Occipital lobe (tissue), 2 donors: Measurements from ENCODE around the gene SECISBP2. TPM values are rescaled to one million over a fixed set of nuclear protein-coding genes. Genes with fewer than 3 reads are reported as not detected.
"Not testable (repeated sequence)": the region's sequence is repeated elsewhere in the genome, so short reads cannot be mapped to it uniquely, and the experiment has no call there.

ENCODE experiments used
- DNase-seq: peaks from one replicate; lab custom pipeline; 2025; lab: John Stamatoyannopoulos, UW
- total RNA-seq: library from RNA; depleted of rRNA; stranded (reverse); fragments of >200 nt; gene quantifications from one replicate; pipeline ENCODE4 v1.2.3, GENCODE V29; 2014

Gene SECISBP2
- total RNA-seq, 1 donor from 2014 or later, result 81.3 TPM

DNA sequence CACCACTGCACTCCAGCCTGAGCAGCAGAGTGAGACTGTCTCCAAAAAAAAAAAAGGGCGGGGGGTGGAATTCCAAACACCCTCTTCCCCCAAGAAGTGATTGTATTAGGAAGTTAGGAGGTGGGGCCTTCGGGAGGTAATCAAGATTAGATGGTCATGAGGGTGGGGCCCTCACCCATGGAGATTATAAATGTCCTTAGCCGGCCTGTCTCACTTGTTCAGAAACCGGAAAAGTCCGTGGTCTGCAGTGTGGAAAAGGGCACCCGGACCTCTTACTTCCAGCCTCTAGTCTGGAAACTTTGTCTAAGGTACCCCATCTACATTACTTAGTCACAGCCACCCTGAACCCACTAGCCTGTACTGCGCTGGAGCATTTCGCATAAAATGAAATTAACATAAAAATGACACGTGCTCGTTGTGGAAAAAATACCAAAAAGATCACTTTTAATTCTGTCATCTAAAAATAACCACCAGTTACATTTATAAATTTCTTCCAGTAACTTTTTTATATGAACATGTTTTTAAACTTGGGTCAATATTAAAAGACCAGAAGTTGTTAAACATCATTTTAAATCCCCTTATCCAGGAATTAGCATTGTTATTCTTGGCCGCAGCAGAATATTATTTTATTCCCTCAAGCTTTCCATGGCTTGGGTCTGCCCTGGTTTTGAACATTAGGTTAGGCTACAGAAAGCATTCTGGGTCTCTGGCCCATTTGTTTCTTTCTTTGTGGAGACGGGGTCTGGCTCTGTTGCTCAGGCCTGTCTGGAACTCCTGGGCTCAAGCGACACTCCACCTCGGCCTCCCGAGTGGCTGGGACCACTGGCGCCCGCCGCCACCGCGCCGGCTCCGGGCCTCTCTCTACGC is 8.5 kb upstream of the SECISBP2 start:
- DNase-seq, result no peak

DNA sequence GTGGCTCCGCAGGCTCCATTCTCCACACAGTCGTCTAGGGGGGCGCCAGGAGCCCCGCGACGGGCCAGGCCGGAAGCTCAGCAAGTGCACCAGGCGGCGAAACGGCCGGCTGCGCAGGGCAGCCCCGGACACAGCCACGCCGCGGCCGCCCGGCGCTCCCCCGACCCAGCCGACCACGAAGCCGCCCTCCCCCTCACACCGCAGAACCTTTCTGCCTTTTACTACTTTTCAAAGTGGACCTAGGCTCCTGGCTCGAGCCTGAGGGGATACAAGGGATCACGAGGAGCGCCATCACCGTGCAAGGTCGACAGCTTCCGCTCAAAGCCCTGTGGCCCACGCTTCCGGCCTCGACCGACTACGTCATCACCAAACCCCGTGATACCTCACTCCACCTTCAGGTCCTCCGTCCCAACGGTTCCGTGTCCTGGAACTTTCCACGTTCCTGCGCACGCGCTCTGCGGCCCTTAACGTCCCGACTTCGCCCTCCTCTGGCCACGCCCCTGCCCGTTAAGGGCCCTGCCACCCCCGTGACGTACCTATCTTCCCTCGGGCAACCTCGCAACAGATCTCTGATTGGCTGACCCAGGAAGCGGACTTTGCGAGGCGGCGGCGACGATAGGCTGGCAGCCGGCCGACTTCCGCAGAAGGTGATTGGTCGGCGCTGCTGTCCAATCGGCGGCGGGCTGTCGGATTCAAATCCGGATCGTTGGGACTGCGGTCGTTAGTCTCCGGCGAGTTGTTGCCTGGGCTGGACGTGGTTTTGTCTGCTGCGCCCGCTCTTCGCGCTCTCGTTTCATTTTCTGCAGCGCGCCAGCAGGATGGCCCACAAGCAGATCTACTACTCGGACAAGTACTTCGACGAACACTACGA is 7.6 kb upstream of the SECISBP2 start, which contains the start of gene CKS2:
Gene CKS2 (plus strand): TSS at position 721 of the 871 bp plus-strand sequence. CDS start 98 bp downstream, at position 819.
- peak; percentile 98 for DNase-seq

- DNase-seq, result no peak
Observed at GRCh38 chr9:89311346-89312221, 6.7 kb upstream of the SECISBP2 start.

- DNase-seq, result no peak
Observed at GRCh38 chr9:89312222-89312571, 6.1 kb upstream of the SECISBP2 start.

DNA sequence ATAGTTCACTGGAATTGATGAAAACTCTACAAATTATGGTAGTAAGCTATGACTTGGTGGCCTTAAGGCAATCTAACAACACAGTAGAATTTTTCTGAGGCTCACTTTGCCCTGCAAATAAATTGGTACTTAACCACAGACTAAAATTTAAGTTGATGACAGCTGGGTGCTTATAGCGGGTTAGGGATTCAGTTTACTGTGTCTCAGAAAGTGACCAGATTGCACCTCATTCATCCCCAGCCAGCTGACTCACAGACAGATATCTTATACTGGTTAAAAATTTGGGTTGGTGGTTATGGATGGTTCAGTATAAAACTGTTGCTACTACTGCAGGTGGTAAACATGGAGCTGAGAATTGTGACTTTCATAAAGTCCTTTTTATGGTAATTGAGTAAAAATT is 4.5 kb upstream of the SECISBP2 start:
- DNase-seq, result no peak

GRCh38 chr9:89314955-89315354 is 3.3 kb upstream of the SECISBP2 start:
- DNase-seq, result no peak

DNA sequence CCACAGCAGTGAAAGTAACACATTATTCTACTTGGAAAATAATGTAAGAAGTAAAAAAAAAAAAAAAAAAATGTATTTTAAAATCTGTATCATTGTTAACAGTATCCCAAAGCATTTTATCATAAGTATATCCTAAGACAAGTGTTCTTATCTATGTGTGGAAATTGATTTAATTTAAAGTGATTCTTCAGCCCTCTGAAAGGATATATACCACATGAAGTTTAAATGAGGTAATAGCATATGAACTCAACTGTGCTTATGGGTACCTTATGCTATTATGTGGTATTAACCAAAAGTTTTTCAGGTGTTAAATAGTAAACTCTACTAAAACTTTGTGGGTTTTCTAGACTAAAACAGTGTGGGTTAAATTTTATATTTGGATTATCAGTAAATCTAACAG is 2.8 kb upstream of the SECISBP2 start:
- DNase-seq, result no peak

- no peak for DNase-seq
Observed at GRCh38 chr9:89317282-89317681, 1.0 kb upstream of the SECISBP2 start.

DNA sequence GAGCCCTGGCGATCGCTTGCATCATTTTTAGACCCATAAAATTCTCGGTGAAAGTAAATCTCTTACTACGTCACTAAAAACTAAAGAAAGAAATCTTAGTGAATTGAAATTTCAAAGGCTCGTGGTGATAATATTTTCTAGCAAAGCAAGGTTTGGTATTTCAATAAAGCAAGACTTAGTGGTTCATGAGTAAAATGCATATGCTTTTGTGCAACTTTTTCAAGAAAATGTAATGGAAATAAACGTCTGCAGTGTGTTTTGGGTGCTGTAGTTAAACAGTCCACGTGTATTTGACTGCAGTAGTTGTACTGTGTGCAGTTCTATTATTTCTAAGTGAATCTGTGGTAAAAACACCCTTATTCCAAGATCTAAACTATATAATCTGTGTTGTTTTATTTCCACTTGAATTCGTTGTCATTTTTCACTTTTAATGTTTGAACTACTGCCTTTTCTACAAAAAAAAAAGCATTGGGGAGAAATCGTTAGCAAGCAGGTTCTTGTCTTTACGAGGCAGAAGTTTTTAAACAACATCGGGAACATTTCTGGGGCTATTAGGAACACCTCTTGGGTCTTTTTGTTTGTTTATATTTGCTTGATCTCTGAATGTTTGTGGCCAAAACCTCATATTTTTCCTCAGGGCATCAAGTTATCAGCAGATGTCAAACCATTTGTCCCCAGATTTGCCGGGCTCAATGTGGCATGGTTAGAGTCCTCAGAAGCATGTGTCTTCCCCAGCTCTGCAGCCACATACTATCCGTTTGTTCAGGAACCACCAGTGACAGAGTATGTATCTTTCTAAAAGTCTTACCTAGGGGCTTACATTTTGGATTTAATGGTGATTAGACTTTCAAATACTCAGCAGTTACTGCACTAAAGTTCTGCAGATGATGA is 960 bp downstream of the SECISBP2 start:
- no peak for DNase-seq

DNA sequence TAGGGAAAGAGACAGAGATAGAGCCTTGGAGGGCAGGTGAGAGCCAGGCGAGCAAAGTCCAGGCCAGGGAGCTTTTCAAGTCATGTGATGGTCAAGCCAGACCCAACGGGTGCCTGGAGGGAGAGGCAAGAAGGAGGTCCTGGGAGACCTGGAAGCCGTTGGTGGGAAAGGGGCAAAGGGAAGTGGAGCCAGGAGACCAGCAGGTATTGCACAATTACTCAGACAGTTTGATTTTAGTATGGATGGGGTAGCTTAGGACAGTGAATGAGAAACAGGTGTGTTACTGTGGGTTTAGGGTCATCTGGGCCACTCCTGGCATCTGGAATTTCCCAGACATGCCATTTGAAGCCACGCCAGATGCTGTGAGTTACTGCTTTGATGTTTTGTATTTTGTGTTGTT is 5.1 kb downstream of the SECISBP2 start:
- DNase-seq, result no peak

DNA sequence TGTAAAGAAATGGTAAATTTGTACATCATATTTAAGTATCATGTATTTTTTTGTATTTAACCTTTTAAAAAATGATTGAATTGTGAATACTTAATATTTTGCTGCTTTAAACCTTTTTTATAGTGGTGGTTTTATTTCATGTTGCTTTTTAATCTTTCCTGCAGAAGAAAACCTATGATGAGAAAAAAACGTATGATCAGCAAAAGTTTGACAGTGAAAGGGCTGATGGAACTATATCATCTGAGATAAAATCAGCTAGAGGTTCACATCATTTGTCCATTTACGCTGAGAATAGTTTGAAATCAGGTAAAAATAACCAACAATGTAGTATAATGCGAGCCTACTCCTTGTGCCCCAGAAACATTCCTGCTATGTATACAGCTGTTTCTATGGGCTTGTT is 7.4 kb downstream of the SECISBP2 start:
- DNase-seq, result no peak

DNA sequence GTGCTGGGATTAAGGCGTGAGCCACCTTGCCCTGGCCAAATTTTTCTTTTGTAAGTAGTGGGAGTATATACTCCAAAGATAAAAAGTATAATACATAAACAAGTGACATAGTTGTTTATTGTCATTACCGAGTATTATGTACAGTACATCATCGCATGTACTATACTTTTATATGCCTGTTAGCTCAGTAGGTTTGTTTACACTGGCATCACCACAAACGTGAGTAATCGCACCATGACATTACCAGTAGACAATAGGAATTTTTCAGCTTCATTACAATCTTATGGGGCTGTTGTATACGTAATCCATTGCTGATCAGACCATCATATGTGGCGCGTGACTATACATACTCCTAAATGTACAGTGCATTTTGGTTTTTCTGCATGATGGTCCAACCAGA is 9.8 kb downstream of the SECISBP2 start:
- no peak for DNase-seq

DNA sequence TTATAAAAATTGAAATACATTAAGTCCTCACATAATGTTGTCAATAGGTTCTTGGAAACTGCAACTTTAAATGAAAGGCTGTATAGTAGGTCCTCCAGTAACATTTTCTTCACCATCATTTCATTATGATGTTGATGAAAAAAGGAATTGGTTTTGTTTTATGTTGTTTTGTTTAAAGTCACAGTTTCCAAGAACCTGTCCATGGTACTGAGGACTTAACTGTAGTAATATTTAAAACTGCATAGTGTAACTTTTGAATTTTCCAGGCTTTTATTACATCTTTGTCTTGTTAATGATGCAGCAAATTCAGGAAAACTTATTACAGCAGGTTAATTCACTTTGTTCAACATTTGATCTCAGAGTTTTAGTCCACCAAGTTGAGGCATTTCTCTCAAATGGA is 11.6 kb downstream of the SECISBP2 start:
- DNase-seq, result no peak

DNA sequence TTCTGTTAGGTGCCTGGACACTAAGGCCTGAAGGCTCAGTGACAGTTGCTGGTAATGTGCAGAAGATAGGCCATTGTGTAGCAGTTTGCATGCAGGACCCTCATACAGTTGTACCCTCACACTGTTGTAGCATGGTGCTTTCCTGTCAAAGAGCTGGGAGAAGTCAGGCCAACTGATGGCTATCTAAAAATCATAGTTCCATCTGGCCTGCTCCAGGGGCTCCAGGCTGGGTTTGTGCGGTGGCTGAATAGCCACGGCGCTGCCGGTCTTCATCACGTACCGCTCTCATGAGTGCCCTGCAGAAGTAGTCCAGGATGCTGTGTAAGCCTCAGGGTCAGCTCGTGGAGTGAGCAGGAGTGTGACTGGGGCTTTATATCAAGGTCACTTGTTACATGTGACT is 12.2 kb downstream of the SECISBP2 start:
- DNase-seq, result no peak

GRCh38 chr9:89339807-89340206 is 21.5 kb downstream of the SECISBP2 start:
- no peak for DNase-seq

DNA sequence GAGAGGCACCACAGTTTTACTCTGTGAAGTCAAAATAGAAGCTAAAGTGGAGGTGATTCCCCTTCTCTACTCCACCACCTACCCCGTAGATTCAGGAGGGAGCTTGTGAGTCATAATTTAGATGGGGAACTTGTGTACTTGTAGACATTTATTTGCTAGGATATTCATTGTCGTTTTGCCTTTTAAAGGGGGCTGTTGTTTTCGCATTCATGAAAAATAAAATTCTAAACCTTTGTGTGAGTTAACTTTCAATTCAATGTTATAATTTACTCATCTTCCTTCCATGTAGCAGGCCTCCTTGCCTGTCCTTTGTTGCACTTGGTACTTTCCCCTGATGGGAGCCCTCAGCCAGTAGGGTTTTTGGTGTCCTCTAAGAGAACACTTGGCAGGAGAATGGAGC is 22.0 kb downstream of the SECISBP2 start:
- no peak for DNase-seq

- no peak for DNase-seq
Observed at GRCh38 chr9:89342213-89342612, 23.9 kb downstream of the SECISBP2 start.

- no peak for DNase-seq
Observed at GRCh38 chr9:89342948-89343347, 24.6 kb downstream of the SECISBP2 start.

GRCh38 chr9:89343812-89344211 is 25.5 kb downstream of the SECISBP2 start:
- DNase-seq, result not testable (repeated sequence)

GRCh38 chr9:89345476-89345875 is 27.2 kb downstream of the SECISBP2 start:
- DNase-seq, result no peak
